Loucy (cell line): ENCODE data around the gene RYR2.

ENCODE experiments used
- EZH2phosphoT487 ChIP-seq: fragments of 200-600 bp; IDR thresholded peaks from 2 replicates; pipeline ENCODE4 v1.6.1; 2018; ENCODE audit warnings: antibody characterized with exemption, mild to moderate bottlenecking, moderate library complexity, borderline replicate concordance
- TF ChIP-seq, protein P1 (sequence below): fragments of 200-600 bp; sonication (generic); conservative IDR thresholded peaks from 2 replicates; pipeline ENCODE4 v1.5.1; 2014; ENCODE audit warnings: mild to moderate bottlenecking, antibody characterized with exemption, low read length

DNA sequence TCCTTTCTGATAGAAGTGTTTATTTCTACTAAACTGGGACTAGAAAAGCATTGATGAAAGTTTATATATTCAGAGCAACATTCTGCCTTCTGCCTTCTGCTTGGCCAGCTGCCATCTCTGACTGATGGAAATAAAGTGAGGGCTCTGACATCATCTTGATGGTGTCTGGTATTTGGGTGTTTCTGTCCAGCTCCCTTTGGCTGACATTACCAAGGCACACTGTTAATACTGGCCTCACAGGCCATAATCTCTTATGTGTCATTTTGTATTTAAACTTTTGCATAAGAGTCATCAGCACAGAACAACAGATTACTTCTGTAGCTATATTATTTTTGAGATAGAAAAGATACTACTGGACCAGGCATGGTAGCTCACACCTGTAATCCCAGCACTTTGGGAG lies 216.9 kb downstream of the RYR2 start:
- TF ChIP-seq, protein P1, sequence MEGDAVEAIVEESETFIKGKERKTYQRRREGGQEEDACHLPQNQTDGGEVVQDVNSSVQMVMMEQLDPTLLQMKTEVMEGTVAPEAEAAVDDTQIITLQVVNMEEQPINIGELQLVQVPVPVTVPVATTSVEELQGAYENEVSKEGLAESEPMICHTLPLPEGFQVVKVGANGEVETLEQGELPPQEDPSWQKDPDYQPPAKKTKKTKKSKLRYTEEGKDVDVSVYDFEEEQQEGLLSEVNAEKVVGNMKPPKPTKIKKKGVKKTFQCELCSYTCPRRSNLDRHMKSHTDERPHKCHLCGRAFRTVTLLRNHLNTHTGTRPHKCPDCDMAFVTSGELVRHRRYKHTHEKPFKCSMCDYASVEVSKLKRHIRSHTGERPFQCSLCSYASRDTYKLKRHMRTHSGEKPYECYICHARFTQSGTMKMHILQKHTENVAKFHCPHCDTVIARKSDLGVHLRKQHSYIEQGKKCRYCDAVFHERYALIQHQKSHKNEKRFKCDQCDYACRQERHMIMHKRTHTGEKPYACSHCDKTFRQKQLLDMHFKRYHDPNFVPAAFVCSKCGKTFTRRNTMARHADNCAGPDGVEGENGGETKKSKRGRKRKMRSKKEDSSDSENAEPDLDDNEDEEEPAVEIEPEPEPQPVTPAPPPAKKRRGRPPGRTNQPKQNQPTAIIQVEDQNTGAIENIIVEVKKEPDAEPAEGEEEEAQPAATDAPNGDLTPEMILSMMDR: no peak
- no peak for TF ChIP-seq EZH2phosphoT487
